B cell (primary cell): ENCODE data around the gene SLC2A4.

Experiments
- CTCF ChIP-seq: fragments of 200-600 bp; IDR thresholded peaks from one replicate; pipeline ENCODE4 v1.8.0; 2022; ENCODE audit warnings: antibody characterized with exemption, mild to moderate bottlenecking
- EZH2 ChIP-seq: IDR thresholded peaks from 2 replicates; pipeline ENCODE4 v1.6.1; 2012; ENCODE audit warnings: borderline replicate concordance, low read depth, mild to moderate bottlenecking, moderate library complexity, low read length; ENCODE audit not compliant: insufficient read depth, poor library complexity, severe bottlenecking

GRCh38 chr17:7266784-7267183, 14.7 kb upstream of the SLC2A4 start:
- no peak for TF ChIP-seq EZH2
- TF ChIP-seq CTCF: no peak
